Fibroblast of lung (primary cell): ENCODE data around the gene NCAPH2.

ENCODE experiments used
- CTCF ChIP-seq, 2 donors: IDR thresholded peaks in 1 of 2; conservative IDR thresholded peaks in 1 of 2; 1 replicate in 1 of 2; 2 replicates in 1 of 2; pipeline ENCODE4 v1.5.1; 2011 to 2012; ENCODE audit warnings: low read length in 2 of 2, control low read depth in 1 of 2, inconsistent platforms in 1 of 2, low read depth in 1 of 2, mild to moderate bottlenecking in 1 of 2
- EZH2 ChIP-seq: IDR thresholded peaks from 2 replicates; pipeline ENCODE4 v1.5.1; 2012; ENCODE audit warnings: low read length, control low read depth, mild to moderate bottlenecking; ENCODE audit errors: missing control alignments

- TF ChIP-seq CTCF (conservative IDR thresholded peaks at IDR 0.05 in 1 of 2, IDR thresholded peaks at IDR 0.05 in 1 of 2; ENCODE audit: low read depth in 1 of 2, low read length in 2 of 2): no peak
- TF ChIP-seq EZH2: no peak
These were observed 40.7 kb upstream of the NCAPH2 start for GRCh38 chr22:50467341-50467740.
